Colonic mucosa (tissue), 4 donors: Measurements from ENCODE around the gene DNAH5. TPM values are rescaled to one million over a fixed set of nuclear protein-coding genes. Genes with fewer than 3 reads are reported as not detected.
"Not testable (repeated sequence)": the region's sequence is repeated elsewhere in the genome, so short reads cannot be mapped to it uniquely, and the experiment has no call there.

Experiments used
- DNase-seq: peaks from one replicate; pipeline ENCODE4 v3.0.0-alpha.2; 2020
- H3K27ac ChIP-seq: fragments of 200-600 bp; one replicate; pipeline ENCODE4 v1.8.0; 2021
- H3K27me3 ChIP-seq: fragments of 200-600 bp; one replicate; pipeline ENCODE4 v1.8.0; 2021
- H3K36me3 ChIP-seq: fragments of 200-600 bp; one replicate; pipeline ENCODE4 v1.8.0; 2021
- H3K4me1 ChIP-seq: fragments of 200-600 bp; one replicate; pipeline ENCODE4 v1.8.0; 2021; ENCODE audit warnings: mild to moderate bottlenecking
- H3K4me3 ChIP-seq: fragments of 200-600 bp; one replicate; pipeline ENCODE4 v1.8.0; 2021
- H3K9ac ChIP-seq, 2 donors: one replicate each; pipeline ENCODE4 v1.7.0; 2013; ENCODE audit warnings: control low read depth in 2 of 2, low read depth in 2 of 2, low read length in 2 of 2
- H3K9me3 ChIP-seq: fragments of 200-600 bp; one replicate; pipeline ENCODE4 v1.8.0; 2021
- CTCF ChIP-seq: fragments of 200-600 bp; IDR thresholded peaks from one replicate; pipeline ENCODE4 v1.8.0; 2022; ENCODE audit warnings: antibody characterized with exemption, mild to moderate bottlenecking
- intact Hi-C: fragments of 100-400 bp; cut with DNase I; formaldehyde crosslinking; loops from one replicate; pipeline ENCODE4 v1.14.1; 2022
- total RNA-seq, 2 donors: library from RNA; stranded (reverse); fragmentation: NEBNext Ultra II Directional in 1 of 2; extraction: Animal tissue kit (Norgen Biotek cat#: 25700) in 1 of 2; gene quantifications; one replicate each; pipeline ENCODE4 v1.2.1, GENCODE V29; 2021
- donor health status: healthy.
- donor health status: DM: no; HTN: no; CAD: no.
- donor health status: DM: no; HTN: no; CAD: no.

DNAH5 gene
- total RNA-seq, 2 donors from 2014 or later = 0.05 to 0.11 TPM

- Histone ChIP-seq H3K9ac (no peak overlapping the region), H3K4me1 (no peaks in the 10 kb centered on the region), H3K9me3 (no peaks in the 10 kb centered on the region), H3K36me3 (no peaks in the 10 kb centered on the region), H3K27me3 (no peaks in the 10 kb centered on the region), H3K4me3 (no peak overlapping the region), H3K27ac (no peak overlapping the region)
- intact Hi-C loops = no loop called here
- no peak for TF ChIP-seq CTCF
- no peak for DNase-seq
These were observed 123.1 kb downstream of the DNAH5 start for GRCh38 chr5:13821366-13821765.

GRCh38 chr5:13816126-13816525 lies 128.4 kb downstream of the DNAH5 start:
- H3K4me3 ChIP-seq = no peak overlapping the region
- intact Hi-C loops = no loop called here
- no peak overlapping the region for H3K27ac ChIP-seq
- H3K4me1 ChIP-seq = no peaks in the 10 kb centered on the region
- no peak for DNase-seq
- no peaks in the 10 kb centered on the region for H3K9me3 ChIP-seq
- H3K27me3 ChIP-seq = no peaks in the 10 kb centered on the region
- H3K9ac ChIP-seq = no peak overlapping the region
- no peaks in the 10 kb centered on the region for H3K36me3 ChIP-seq
- TF ChIP-seq CTCF = no peak

DNA sequence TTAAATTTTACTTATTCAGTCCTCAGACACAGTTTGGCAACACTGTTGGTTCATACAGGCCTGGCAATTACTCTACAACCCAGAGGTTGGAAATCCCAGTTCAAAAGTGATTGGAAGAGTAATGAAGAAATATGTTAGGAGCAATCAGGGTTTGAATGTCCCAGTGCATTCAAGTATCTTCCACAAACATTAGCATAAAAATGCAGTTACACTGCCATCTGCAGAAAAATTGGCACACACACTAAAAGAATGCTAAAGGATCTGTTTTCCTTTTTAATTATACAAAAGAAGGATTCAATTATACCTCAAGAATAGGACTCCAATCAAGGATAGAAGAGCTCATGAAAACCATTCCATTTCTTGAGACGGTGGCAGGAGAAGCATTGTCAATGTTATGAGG lies 130.2 kb downstream of the DNAH5 start:
- H3K4me1 ChIP-seq = no peaks in the 10 kb centered on the region
- H3K27ac ChIP-seq = no peak overlapping the region
- H3K36me3 ChIP-seq = no peaks in the 10 kb centered on the region
- DNase-seq = no peak
- no peak overlapping the region for H3K9ac ChIP-seq
- no peak for TF ChIP-seq CTCF
- H3K27me3 ChIP-seq = no peaks in the 10 kb centered on the region
- intact Hi-C loops = no loop called here
- H3K4me3 ChIP-seq = no peak overlapping the region
- no peaks in the 10 kb centered on the region for H3K9me3 ChIP-seq

DNA sequence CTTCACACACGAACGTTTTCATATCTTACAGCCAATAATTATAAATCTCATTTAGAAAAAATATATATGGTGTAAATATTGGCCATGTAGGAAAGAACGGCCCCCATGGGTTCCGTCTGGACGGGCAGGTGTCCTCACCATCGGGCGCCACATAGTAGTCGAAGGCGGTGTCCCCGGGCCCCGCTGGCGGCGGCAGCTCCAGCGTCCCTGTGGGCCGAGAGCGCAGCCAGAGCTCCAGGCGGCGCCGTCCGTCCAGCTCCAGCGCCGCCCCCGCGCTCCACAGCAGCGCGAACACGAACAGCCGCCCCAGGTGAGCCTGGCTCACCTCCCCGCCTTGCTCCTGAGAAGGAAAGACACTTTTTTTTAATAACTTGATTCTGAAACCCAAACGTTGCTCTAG lies 134.6 kb downstream of the DNAH5 start:
- intact Hi-C loops = no loop called here
- Histone ChIP-seq H3K9ac (no peak overlapping the region), H3K36me3 (no peaks in the 10 kb centered on the region), H3K4me3 (no peak overlapping the region), H3K27ac (no peak overlapping the region), H3K9me3 (no peaks in the 10 kb centered on the region), H3K27me3 (no peaks in the 10 kb centered on the region), H3K4me1 (no peaks in the 10 kb centered on the region)
- no peak for TF ChIP-seq CTCF
- no peak for DNase-seq

DNA sequence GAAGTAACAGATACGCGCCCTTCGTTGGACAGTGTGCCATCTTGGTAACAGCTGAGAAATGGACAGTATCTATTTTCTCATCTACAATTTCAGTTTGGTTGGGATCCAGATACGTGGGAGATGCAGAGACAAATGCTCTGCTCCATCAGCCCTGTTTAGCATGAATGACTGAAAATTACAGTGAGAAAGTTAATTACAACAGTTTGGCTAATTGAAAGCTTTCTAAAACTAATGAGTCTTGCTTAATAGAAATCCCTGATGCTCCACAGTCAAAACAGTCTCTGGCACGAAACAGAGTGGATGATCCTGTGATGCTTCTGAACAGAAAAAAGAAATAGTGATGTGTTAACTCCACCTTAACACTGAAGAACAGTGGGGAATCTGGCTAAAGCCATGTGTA lies 140.2 kb downstream of the DNAH5 start:
- Histone ChIP-seq H3K27ac (no peak overlapping the region), H3K4me1 (no peaks in the 10 kb centered on the region), H3K9ac (no peak overlapping the region), H3K36me3 (no peaks in the 10 kb centered on the region), H3K9me3 (no peaks in the 10 kb centered on the region), H3K27me3 (no peaks in the 10 kb centered on the region), H3K4me3 (no peak overlapping the region)
- TF ChIP-seq CTCF = no peak
- intact Hi-C loops = no loop called here
- DNase-seq = no peak

DNA sequence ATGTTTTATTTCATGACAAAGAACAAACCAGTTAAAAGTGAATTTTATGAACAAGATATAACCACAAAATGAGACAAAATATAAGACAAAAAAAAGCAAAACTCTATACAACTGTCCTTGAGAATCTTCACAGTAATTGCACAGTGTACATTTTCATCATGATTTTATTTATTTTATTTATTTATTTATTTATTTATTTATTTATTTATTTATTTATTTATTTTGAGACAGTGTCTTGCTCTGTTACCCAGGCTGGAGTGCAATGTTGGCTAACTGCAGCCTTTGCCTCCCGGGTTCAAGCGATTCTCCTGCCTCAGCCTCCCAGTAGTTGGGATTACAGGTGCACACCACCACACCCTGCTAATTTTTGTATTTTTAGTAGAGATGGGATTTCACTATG lies 145.9 kb downstream of the DNAH5 start:
- H3K27ac ChIP-seq, H3K27me3 ChIP-seq, H3K9me3 ChIP-seq, intact Hi-C loops, H3K36me3 ChIP-seq, H3K4me3 ChIP-seq, DNase-seq, H3K4me1 ChIP-seq, H3K9ac ChIP-seq: not testable (repeated sequence)
